ENCODE results near the gene ZNF627. TPM values are rescaled to one million over a fixed set of nuclear protein-coding genes. Genes with fewer than 3 reads are reported as not detected.

The ZNF627 gene
- total RNA-seq, 1 donor, result 20.3 TPM

DNA sequence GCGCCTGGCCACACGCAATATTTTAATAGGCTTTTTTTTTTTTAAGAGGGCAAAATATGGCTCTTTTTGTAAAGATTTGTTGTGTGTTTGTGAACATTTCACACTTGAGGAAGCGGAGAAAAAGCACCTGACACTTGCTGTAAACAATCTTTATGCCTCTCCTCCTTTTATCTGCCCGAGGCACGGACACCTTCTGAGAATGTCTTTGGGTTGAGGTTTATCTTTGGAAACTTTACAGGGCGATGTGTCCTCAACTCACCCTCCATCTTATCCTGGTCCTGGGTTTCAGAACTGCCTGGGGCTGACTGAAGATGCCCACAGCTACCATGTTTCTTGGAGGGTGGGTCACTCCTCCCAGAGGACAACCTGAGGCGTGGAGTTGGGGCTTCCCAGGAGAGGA lies 44.0 kb downstream of the ZNF627 start:
- Histone ChIP-seq H3K4me2 (ENCODE audit: insufficient read depth, low read length) (no peak overlapping the region), H3K79me2 (ENCODE audit: insufficient read depth, low read length) (peaks cover 2% of the 10 kb centered on the region), H3K36me3 (ENCODE audit: insufficient read depth, low read length) (no peaks in the 10 kb centered on the region), H3K27me3 (ENCODE audit: insufficient read depth, low read length) (no peaks in the 10 kb centered on the region), H3K4me3 (ENCODE audit: insufficient read depth, low read length) (no peak overlapping the region), H2AFZ (ENCODE audit: low read length) (no peak overlapping the region), H3K27ac (ENCODE audit: low read depth, low read length) (no peak overlapping the region), H3K4me1 (ENCODE audit: insufficient read depth, low read length) (no peaks in the 10 kb centered on the region), H4K20me1 (ENCODE audit: insufficient read depth, low read length) (no peaks in the 10 kb centered on the region), H3K9me3 (ENCODE audit: low read depth, low read length) (no peaks in the 10 kb centered on the region)
- TF ChIP-seq, protein P1, sequence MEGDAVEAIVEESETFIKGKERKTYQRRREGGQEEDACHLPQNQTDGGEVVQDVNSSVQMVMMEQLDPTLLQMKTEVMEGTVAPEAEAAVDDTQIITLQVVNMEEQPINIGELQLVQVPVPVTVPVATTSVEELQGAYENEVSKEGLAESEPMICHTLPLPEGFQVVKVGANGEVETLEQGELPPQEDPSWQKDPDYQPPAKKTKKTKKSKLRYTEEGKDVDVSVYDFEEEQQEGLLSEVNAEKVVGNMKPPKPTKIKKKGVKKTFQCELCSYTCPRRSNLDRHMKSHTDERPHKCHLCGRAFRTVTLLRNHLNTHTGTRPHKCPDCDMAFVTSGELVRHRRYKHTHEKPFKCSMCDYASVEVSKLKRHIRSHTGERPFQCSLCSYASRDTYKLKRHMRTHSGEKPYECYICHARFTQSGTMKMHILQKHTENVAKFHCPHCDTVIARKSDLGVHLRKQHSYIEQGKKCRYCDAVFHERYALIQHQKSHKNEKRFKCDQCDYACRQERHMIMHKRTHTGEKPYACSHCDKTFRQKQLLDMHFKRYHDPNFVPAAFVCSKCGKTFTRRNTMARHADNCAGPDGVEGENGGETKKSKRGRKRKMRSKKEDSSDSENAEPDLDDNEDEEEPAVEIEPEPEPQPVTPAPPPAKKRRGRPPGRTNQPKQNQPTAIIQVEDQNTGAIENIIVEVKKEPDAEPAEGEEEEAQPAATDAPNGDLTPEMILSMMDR (IDR thresholded peaks at IDR 0.05; ENCODE audit: extremely low read depth, low read depth, low read length), result no peak
- DNase-seq (ENCODE audit: insufficient read length, low spot score, missing footprints), result no peak

DNA sequence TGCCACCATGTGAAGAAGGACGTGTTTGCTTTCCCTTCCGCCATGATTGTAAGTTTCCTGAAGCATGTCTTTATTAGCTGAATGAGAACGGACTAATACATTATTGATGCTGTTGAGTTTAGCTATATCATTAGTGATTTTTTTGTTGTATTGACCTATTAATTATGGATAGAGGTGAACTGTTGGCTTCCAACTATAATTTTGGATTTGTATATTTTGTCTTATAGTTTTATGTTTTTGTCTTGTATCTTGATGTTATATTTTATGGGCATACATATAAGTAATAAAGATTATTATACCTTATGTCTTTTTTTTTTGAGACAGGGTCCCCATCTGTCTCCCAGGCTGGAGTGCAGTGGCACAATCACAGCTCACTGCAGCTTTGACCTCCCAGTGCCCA lies 45.6 kb downstream of the ZNF627 start:
- H4K20me1 ChIP-seq (ENCODE audit: insufficient read depth, low read length), result no peaks in the 10 kb centered on the region
- H3K4me2 ChIP-seq (ENCODE audit: insufficient read depth, low read length), result no peak overlapping the region
- peaks cover 2% of the 10 kb centered on the region for H3K79me2 ChIP-seq (ENCODE audit: insufficient read depth, low read length)
- H3K4me1 ChIP-seq (ENCODE audit: insufficient read depth, low read length), result no peaks in the 10 kb centered on the region
- no peaks in the 10 kb centered on the region for H3K36me3 ChIP-seq (ENCODE audit: insufficient read depth, low read length)
- no peak overlapping the region for H3K27ac ChIP-seq (ENCODE audit: low read depth, low read length)
- no peaks in the 10 kb centered on the region for H3K9me3 ChIP-seq (ENCODE audit: low read depth, low read length)
- DNase-seq (ENCODE audit: insufficient read length, low spot score, missing footprints), result no peak
- H3K4me3 ChIP-seq (ENCODE audit: insufficient read depth, low read length), result no peak overlapping the region
- H3K27me3 ChIP-seq (ENCODE audit: insufficient read depth, low read length), result no peaks in the 10 kb centered on the region
- TF ChIP-seq, protein P1 (IDR thresholded peaks at IDR 0.05; ENCODE audit: extremely low read depth, low read depth, low read length), result no peak
- H2AFZ ChIP-seq (ENCODE audit: low read length), result no peak overlapping the region

DNA sequence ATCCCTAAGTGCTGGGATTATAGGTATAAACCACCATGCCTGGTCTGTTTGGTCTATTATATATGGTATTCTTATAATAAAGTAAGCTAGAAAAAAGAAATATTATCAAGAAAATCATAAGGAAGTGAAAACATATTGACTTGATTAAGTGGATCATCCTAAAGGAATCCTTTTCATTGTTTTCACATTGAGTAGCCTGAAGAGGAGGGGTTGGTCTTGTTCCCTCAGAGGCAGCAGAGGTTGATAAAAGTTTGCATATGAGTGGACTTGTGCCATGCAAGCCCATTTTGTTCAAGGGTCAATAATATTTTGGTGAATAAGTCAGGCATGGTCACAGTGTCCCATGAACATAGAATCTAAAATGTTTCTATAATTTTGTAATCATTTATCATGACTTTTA lies 52.7 kb downstream of the ZNF627 start:
- H3K4me3 ChIP-seq (ENCODE audit: insufficient read depth, low read length), result no peak overlapping the region
- DNase-seq (ENCODE audit: insufficient read length, low spot score, missing footprints), result no peak
- no peaks in the 10 kb centered on the region for H3K4me1 ChIP-seq (ENCODE audit: insufficient read depth, low read length)
- no peaks in the 10 kb centered on the region for H3K27me3 ChIP-seq (ENCODE audit: insufficient read depth, low read length)
- no peaks in the 10 kb centered on the region for H4K20me1 ChIP-seq (ENCODE audit: insufficient read depth, low read length)
- TF ChIP-seq, protein P1 (IDR thresholded peaks at IDR 0.05; ENCODE audit: extremely low read depth, low read depth, low read length), result no peak
- H2AFZ ChIP-seq (ENCODE audit: low read length), result no peak overlapping the region
- peaks cover 29% of the 10 kb centered on the region for H3K9me3 ChIP-seq (ENCODE audit: low read depth, low read length)
- peaks cover 12% of the 10 kb centered on the region for H3K36me3 ChIP-seq (ENCODE audit: insufficient read depth, low read length)
- H3K4me2 ChIP-seq (ENCODE audit: insufficient read depth, low read length), result no peak overlapping the region
- no peaks in the 10 kb centered on the region for H3K79me2 ChIP-seq (ENCODE audit: insufficient read depth, low read length)
- H3K27ac ChIP-seq (ENCODE audit: low read depth, low read length), result no peak overlapping the region

DNA sequence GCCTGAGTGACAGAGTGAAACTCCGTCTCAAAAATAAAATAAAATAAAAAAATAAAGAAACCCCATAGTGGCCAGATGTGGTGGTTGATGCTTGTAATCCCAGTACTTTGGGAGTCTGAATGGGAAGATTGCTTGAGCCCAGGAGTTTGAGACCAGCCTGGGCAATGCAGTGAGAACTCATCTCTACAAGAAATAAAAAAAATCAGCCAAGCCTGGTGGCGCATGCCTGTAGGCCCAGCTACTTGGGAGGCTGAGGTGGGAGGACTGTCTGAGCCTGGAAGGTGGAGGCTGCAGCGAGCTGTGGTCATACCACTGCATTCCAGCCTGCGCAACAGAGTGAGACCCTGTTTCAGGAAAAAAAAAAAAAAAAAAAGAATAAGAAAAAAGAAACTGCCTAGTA lies 53.8 kb downstream of the ZNF627 start:
- no peaks in the 10 kb centered on the region for H3K27me3 ChIP-seq (ENCODE audit: insufficient read depth, low read length)
- no peak overlapping the region for H3K4me2 ChIP-seq (ENCODE audit: insufficient read depth, low read length)
- H3K36me3 ChIP-seq (ENCODE audit: insufficient read depth, low read length), result peaks cover 15% of the 10 kb centered on the region
- H3K9me3 ChIP-seq (ENCODE audit: low read depth, low read length), result peaks cover 29% of the 10 kb centered on the region
- H3K27ac ChIP-seq (ENCODE audit: low read depth, low read length), result no peak overlapping the region
- H2AFZ ChIP-seq (ENCODE audit: low read length), result no peak overlapping the region
- TF ChIP-seq, protein P1 (IDR thresholded peaks at IDR 0.05; ENCODE audit: extremely low read depth, low read depth, low read length), result no peak
- DNase-seq (ENCODE audit: insufficient read length, low spot score, missing footprints), result no peak
- H3K79me2 ChIP-seq (ENCODE audit: insufficient read depth, low read length), result no peaks in the 10 kb centered on the region
- no peak overlapping the region for H3K4me3 ChIP-seq (ENCODE audit: insufficient read depth, low read length)
- no peaks in the 10 kb centered on the region for H4K20me1 ChIP-seq (ENCODE audit: insufficient read depth, low read length)
- no peaks in the 10 kb centered on the region for H3K4me1 ChIP-seq (ENCODE audit: insufficient read depth, low read length)

All from osteoblast (primary cell).